K562 (cell line): ENCODE results near the gene RETREG2. TPM values are rescaled to one million over a fixed set of nuclear protein-coding genes. Genes with fewer than 3 reads are reported as not detected.

ENCODE experiments used
- ADNP ChIP-seq: fragments of 200-800 bp; sonication (Bioruptor generic); IDR thresholded peaks from 2 replicates; pipeline ENCODE4 v1.6.1; 2016; ENCODE audit warnings: missing genetic modification characterization, missing compliant biosample characterization
- COPS2 ChIP-seq: fragments of 450-650 bp; conservative IDR thresholded peaks from 2 replicates; pipeline ENCODE4 v1.6.1; 2016; ENCODE audit warnings: mild to moderate bottlenecking, moderate library complexity
- ELF1 ChIP-seq: fragments of 200-800 bp; sonication (Bioruptor generic); IDR thresholded peaks from 2 replicates; pipeline ENCODE4 v1.6.1; 2016; ENCODE audit warnings: missing genetic modification characterization, missing compliant biosample characterization
- GABPB2 ChIP-seq: fragments of 250-450 bp; sonication (Bioruptor Pico); conservative IDR thresholded peaks from 2 replicates; pipeline ENCODE4 v1.5.1; 2021; ENCODE audit warnings: mild to moderate bottlenecking
- IRF9 ChIP-seq: fragments of 450-650 bp; IDR thresholded peaks from 2 replicates; pipeline ENCODE4 v1.6.1; 2016; ENCODE audit warnings: missing biosample characterization, missing genetic modification characterization
- NRF1 ChIP-seq, 2 experiments: fragments of 450-650 bp; IDR thresholded peaks in 1 of 2; conservative IDR thresholded peaks in 1 of 2; 2 replicates each; pipeline ENCODE4 v1.6.1; 2014; ENCODE audit warnings: mild to moderate bottlenecking in 2 of 2
- POLR2AphosphoS2 ChIP-seq: IDR thresholded peaks from 2 replicates; pipeline ENCODE4 v1.6.1; 2012; ENCODE audit warnings: low read length, improper control_type of control experiment
- POLR2AphosphoS5 ChIP-seq: IDR thresholded peaks from 2 replicates; pipeline ENCODE4 v1.6.1; 2011; ENCODE audit warnings: mild to moderate bottlenecking, low read depth, low read length, moderate library complexity; ENCODE audit not compliant: control insufficient read depth, insufficient read depth
- PREB ChIP-seq: sonication (generic); formaldehyde crosslinking; IDR thresholded peaks from 2 replicates; pipeline ENCODE4 v1.8.1; 2023; ENCODE audit warnings: mild to moderate bottlenecking, missing genetic modification reagents
- TFAM ChIP-seq: fragments of 250-450 bp; sonication (Bioruptor Pico); conservative IDR thresholded peaks from 2 replicates; pipeline ENCODE4 v1.5.0; 2021; ENCODE audit warnings: mild to moderate bottlenecking, moderate library complexity
- ZBTB2 ChIP-seq: fragments of 450-650 bp; IDR thresholded peaks from 2 replicates; pipeline ENCODE4 v1.6.1; 2016; ENCODE audit warnings: antibody characterized with exemption
- ZNF174 ChIP-seq: fragments of 250-450 bp; sonication (Bioruptor Pico); IDR thresholded peaks from 2 replicates; pipeline ENCODE4 v1.4.0; 2020; ENCODE audit warnings: mild to moderate bottlenecking
- ZNF282 ChIP-seq: sonication (generic); formaldehyde crosslinking; IDR thresholded peaks from 2 replicates; pipeline ENCODE4 v1.8.1; 2023; ENCODE audit warnings: missing genetic modification reagents
- ZNF561 ChIP-seq: fragments of 450-650 bp; formaldehyde crosslinking; conservative IDR thresholded peaks from 2 replicates; pipeline ENCODE4 v1.4.0; 2020; ENCODE audit warnings: mild to moderate bottlenecking, moderate library complexity
- ZNF589 ChIP-seq: fragments of 200-800 bp; sonication (Bioruptor generic); IDR thresholded peaks from 2 replicates; pipeline ENCODE4 v1.6.1; 2016; ENCODE audit warnings: low read depth, missing genetic modification characterization, missing compliant biosample characterization
- polyA plus RNA-seq, 8 experiments: library from polyadenylated mRNA; depleted of rRNA in 4 of 8; stranded (reverse) in 5 of 8; unstranded in 3 of 8; fragments of >200 nt; fragmentation: Nextera tagmentation in 2 of 8; fragmentation: Illumina TruSeq in 1 of 8; extraction: Ambion mirVana in 2 of 8; extraction: Trizol in 1 of 8; gene quantifications; 2 replicates each; pipeline versions ENCODE4 v1.2.1 to v1.2.3, GENCODE V29; 2011 to 2014; ENCODE audit warnings: inconsistent platforms in 1 of 8, missing spikeins in 1 of 8
- total RNA-seq, 7 experiments: library from RNA; depleted of rRNA in 6 of 7; stranded (reverse); fragments of >200 nt in 6 of 7; fragmentation: Illumina TruSeq in 2 of 7; extraction: Trizol in 2 of 7; gene quantifications; 2 replicates each; pipeline versions ENCODE4 v1.2.1 to v1.2.3, GENCODE V29; 2011 to 2021; ENCODE audit warnings: low replicate concordance in 1 of 7
- TF ChIP-seq, protein P1 (sequence below): sonication (generic); formaldehyde crosslinking; IDR thresholded peaks from 2 replicates; pipeline ENCODE4 v1.8.0; 2022; ENCODE audit warnings: mild to moderate bottlenecking, missing genetic modification reagents
- TF ChIP-seq, protein P2 (sequence below): IDR thresholded peaks from 2 replicates; pipeline ENCODE4 v1.6.1; 2014; ENCODE audit warnings: antibody characterized with exemption
- TF ChIP-seq, protein P3 (sequence below), 2 experiments: fragments of 450-650 bp in 1 of 2; sonication (generic) in 1 of 2; formaldehyde crosslinking; conservative IDR thresholded peaks; 2 replicates each; pipeline versions ENCODE4 v1.4.0 to v1.8.1; 2020 to 2022; ENCODE audit warnings: mild to moderate bottlenecking in 1 of 2, missing genetic modification reagents in 1 of 2
- TF ChIP-seq, protein P4 (sequence below), 2 experiments: fragments of 450-650 bp; conservative IDR thresholded peaks; 2 replicates each; pipeline ENCODE4 v1.6.1; 2017; ENCODE audit warnings: mild to moderate bottlenecking in 2 of 2, moderate library complexity in 2 of 2

Gene RETREG2
- total and polyA plus RNA-seq, 9 of the 15 experiments (the other 6 are each of a cell fraction or from before 2014, with no cell fraction given): 4.9 to 40.1 (median 19.2) TPM

GRCh38 chr2:219177552-219178376 is at the start of gene RETREG2 (continued):
- TF ChIP-seq, protein P1, sequence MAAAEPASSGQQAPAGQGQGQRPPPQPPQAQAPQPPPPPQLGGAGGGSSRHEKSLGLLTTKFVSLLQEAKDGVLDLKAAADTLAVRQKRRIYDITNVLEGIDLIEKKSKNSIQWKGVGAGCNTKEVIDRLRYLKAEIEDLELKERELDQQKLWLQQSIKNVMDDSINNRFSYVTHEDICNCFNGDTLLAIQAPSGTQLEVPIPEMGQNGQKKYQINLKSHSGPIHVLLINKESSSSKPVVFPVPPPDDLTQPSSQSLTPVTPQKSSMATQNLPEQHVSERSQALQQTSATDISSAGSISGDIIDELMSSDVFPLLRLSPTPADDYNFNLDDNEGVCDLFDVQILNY (CRISPR knock-in tag): no peak
- TF ChIP-seq IRF9 (tag): no peak
- TF ChIP-seq, protein P2, sequence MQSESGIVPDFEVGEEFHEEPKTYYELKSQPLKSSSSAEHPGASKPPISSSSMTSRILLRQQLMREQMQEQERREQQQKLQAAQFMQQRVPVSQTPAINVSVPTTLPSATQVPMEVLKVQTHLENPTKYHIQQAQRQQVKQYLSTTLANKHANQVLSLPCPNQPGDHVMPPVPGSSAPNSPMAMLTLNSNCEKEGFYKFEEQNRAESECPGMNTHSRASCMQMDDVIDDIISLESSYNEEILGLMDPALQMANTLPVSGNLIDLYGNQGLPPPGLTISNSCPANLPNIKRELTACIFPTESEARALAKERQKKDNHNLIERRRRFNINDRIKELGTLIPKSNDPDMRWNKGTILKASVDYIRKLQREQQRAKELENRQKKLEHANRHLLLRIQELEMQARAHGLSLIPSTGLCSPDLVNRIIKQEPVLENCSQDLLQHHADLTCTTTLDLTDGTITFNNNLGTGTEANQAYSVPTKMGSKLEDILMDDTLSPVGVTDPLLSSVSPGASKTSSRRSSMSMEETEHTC: peak; percentile 39; the same call in 1 of the 2 replicates
- no peak for TF ChIP-seq ZNF282
- no peak for TF ChIP-seq ZNF561 (CRISPR knock-in tag)
- TF ChIP-seq POLR2AphosphoS2: no peak
- no peak for TF ChIP-seq COPS2
- TF ChIP-seq GABPB2 (CRISPR knock-in tag): no peak
- TF ChIP-seq, protein P3, sequence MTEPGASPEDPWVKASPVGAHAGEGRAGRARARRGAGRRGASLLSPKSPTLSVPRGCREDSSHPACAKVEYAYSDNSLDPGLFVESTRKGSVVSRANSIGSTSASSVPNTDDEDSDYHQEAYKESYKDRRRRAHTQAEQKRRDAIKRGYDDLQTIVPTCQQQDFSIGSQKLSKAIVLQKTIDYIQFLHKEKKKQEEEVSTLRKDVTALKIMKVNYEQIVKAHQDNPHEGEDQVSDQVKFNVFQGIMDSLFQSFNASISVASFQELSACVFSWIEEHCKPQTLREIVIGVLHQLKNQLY (CRISPR knock-in tag; conservative IDR thresholded peaks at IDR 0.05): no peak
- TF ChIP-seq, protein P4, sequence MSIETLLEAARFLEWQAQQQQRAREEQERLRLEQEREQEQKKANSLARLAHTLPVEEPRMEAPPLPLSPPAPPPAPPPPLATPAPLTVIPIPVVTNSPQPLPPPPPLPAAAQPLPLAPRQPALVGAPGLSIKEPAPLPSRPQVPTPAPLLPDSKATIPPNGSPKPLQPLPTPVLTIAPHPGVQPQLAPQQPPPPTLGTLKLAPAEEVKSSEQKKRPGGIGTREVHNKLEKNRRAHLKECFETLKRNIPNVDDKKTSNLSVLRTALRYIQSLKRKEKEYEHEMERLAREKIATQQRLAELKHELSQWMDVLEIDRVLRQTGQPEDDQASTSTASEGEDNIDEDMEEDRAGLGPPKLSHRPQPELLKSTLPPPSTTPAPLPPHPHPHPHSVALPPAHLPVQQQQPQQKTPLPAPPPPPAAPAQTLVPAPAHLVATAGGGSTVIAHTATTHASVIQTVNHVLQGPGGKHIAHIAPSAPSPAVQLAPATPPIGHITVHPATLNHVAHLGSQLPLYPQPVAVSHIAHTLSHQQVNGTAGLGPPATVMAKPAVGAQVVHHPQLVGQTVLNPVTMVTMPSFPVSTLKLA (conservative IDR thresholded peaks at IDR 0.05): peak; percentile 66 to 86
- peak; percentile 72 for TF ChIP-seq POLR2AphosphoS5
- TF ChIP-seq PREB: no peak
- no peak for TF ChIP-seq ADNP (tag)
- TF ChIP-seq ELF1 (tag): no peak
- TF ChIP-seq ZBTB2: peak; percentile 56; the same call in 1 of the 2 replicates
- TF ChIP-seq ZNF174 (CRISPR knock-in tag): no peak
- TF ChIP-seq ZNF589 (CRISPR knock-in tag): no peak
- TF ChIP-seq TFAM (CRISPR knock-in tag): no peak
- TF ChIP-seq NRF1 (conservative IDR thresholded peaks at IDR 0.05 in 1 of 2, IDR thresholded peaks at IDR 0.05 in 1 of 2): peak; percentile 96
